LHCN-M2 (cell line): ENCODE results near the gene DLEC1. TPM values are rescaled to one million over a fixed set of nuclear protein-coding genes. Genes with fewer than 3 reads are reported as not detected.
A peak's percentile ranks its signal among the peaks of the same experiment; 100 is the strongest.
"Not testable (repeated sequence)": the region's sequence is repeated elsewhere in the genome, so short reads cannot be mapped to it uniquely, and the experiment has no call there.

ENCODE experiments used
- DNase-seq: peaks from one replicate; pipeline ENCODE4 v3.0.0-alpha.2; 2012; ENCODE audit warnings: low read depth
- total RNA-seq: library from RNA; depleted of rRNA; stranded (reverse); fragments of >200 nt; gene quantifications from 2 replicates; pipeline ENCODE4 v1.2.3, GENCODE V29; 2014

The DLEC1 gene
- total RNA-seq, 1 experiment from 2014 or later, result not detected

DNA sequence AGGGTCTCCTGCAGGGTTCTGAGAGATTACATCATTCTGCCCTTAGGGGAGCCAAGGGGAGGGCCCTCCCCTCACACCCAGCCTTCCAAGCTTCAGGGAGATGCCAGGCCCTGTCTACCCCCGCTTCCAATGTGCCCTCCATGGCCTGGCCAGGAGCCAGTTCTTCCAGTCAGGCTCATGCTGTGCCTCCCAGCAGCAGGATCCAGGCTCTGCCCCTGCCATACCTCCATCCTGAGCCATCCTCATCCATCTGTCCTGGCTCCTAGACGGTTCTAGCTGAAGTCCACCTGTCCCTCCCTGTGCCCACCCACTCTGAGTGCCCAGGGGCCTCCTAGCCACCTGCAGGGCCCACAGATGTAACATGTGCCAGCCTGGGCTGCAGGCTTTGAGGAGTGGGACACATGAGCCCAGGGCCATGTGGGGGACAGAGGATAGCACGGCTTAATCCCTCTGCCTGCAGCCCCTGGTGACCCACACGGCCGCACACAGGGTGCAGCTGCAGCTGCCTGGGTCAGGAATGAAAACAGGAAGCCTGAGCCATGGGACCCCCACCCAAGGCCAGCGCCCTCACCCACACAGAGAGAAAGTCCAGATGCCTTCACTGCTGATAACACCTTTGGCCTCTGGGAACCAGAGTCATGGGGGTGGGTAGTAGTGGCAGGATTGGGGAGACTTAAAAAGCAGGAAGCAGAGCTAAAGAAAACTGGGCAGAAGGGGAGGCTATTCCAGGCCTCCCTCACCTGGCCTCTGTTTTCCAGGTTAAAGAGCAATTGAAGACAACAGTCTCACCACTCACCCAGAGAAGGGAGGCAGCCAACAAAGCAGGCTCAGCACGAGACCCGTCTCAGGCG is 21.3 kb upstream of the DLEC1 start:
- no peak for DNase-seq

DNA sequence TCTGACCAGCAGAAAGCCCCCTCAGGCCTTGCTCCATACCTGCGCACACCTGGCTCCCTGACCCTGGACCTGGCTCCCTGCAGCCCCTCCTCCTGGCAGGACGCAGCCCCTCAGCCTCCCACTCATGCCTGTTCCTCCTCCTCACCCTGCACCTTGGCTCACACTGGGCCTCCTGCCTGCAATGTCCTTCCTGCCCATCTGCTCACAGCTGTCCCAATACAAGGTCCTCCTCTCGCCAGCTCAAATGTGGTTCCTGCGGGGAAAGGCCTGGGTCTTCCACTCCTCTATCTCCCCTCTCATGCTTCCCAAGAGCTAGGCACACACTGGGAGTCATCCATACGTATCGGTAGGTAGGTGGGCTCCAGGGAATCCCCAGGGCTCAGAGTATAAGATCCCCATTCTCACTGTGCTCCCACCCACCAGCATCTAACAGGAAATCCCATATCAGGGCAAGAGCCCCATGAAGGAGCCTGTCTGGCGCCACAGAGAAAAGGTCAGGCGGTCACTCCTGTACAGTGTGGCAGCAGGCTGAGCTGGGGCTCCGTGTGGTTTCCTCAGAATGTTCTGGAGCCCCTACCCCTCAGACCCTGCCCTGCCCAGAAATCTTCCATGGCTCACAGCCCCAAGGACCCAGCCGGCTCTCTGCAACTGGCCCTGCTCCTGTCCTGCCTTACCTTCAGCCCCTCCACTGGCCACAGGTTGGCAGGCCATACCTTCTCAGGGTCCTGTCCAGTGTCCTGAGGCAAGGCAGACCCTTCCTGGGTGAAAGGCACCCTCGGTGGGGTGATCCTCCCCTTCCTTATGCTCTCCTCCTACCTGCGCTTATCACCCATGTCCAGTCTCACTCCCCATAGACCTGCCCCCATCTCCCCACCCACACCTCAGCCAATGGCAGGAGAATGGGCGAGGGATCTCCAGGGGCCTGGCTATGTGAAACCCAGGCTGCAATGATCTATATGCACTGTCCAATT is 20.4 kb upstream of the DLEC1 start:
- DNase-seq, result no peak

DNA sequence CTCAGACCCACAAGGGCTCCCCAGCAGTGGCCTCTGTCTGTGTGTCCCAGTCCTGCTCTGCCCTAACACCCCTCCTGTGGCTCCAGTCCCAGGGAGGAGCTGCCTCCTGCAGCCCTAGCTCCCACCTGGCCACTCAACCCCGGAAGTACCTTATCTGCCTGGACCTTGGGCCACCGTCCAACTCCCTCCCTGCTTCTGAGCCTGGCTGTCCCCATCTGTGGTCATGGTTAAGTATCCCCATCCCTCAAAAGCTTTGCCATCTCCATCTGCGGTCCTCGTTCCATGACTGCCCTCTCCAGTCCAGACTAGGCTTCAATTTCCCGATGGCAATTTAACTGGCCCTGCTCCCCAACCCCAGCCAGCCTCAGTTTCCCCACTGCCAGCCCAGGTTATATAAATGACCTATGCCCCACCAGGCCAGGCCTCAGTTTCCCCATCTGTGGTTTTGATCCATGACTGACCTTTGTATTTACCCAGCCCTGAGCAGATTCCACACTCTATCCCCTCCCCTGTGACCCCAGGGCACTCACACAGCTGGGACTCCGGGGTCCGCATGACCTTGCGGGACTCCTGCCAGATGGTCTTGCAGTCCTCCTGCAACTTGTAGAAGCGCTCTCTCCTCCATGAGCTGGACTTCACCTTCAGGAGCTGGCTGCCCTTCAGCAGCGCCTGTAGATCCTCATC is 19.2 kb upstream of the DLEC1 start:
- no peak for DNase-seq

DNA sequence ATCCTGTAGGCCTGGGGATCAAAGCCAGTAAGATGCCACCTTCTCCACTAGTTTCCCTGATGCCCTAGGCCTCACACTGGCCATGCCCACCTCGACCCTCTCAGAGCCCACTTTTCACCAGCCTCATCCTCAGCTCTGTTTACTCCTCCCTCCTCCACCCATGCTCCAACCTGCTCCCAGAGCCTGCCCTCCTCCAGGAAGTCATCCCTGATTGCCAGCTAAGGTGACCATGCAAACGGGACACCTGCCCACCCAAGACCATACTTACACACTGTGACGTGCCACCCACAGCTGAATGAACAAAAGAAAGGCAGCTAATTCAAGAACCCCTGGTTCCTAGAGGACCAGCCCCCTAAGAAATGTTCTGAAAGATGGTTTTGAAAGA is 18.7 kb upstream of the DLEC1 start:
- DNase-seq, result no peak

DNA sequence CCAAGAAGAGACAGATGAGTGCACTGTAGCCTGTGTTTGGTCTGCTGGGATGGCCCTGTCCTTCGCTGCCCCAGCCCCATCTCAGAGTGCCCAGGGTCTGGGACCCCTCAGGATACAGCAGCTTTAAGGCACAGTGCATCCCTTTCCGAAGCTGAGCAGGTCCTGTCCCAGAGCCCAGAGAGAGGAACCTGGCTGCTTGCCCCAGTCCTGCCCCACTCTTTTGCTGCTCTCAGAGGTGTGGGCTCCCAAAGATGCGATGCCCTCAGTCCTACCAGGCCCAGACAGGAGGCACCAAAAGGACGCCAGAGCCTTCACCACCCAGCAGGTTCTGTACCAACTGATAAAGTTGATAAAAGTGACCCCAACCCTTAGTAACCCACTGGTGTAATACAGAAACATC is 17.8 kb upstream of the DLEC1 start:
- DNase-seq, result no peak

DNA sequence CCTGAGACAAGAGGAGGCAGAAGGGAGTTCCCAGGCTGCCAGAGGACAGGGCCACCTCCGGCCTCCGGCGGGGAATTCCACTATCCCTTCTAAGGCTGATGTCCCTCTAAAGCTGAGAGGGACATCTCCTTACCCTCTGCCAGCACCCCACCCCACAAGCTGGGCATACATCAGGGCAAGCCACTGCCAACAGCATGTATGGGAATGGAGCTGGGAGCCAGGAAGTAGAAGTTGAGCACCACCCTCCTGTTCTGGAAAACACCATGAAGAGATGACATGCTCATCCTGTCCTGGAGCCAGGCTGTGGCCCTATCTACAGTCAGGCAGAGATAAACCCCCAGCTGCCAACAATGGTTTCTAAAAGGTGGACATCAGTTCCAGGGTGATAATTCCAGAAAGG is 16.7 kb upstream of the DLEC1 start:
- DNase-seq, result no peak

DNA sequence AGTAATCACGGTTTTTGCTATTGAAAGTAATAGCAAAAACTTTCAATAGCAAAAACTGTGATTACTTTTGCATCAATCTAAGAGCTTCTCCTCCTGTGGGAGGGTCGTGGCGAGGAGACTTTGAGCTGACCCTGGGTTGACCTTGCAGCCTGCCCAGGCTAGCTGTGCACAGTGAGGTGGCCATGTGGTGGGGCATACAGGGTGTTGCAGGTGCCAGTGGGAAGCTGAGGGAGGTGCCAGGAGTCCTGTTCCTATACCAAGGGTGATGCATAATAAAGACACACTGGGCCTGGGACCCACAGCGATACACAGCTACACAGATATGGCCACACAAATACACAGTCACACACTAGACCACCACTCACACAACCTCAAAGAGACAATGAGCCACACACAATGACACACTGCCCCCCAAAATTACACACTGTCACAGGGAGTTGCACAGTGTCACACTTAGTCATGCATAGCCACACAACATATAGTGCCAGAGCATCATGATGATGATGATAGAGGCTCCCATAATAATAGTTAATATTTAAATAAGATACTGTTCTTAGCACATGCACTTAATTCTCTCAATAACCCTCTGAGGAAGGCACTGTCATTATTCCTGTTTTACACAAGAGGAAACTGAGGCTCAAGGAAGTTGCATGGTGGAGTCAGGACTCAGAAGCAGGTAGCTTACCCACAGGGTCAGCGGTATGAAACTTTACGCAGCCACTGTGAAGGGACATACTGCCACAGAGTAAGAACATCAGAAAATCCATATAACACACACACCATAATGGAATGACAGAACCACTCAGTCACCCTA is 15.9 kb upstream of the DLEC1 start:
- no peak for DNase-seq

DNA sequence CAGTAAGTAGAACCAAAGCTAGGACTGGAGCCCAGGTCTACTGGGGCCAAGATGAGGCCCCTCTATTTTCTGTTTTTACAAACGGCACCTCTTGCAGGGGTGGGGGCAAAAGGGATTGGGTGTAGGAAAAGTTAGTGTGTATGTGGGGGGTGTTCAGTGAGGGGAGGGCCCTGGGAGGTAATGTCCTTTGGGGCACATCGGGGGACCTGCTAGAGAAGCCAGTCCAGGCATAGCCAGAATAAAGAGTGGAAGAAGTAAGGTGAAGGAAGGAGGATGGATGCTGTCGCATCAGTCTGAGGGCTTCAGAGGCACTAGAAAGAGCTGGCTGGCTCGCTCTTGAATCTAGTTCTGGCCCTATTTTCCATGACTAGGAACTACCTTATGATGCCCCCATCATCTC is 12.2 kb upstream of the DLEC1 start:
- DNase-seq, result no peak

DNA sequence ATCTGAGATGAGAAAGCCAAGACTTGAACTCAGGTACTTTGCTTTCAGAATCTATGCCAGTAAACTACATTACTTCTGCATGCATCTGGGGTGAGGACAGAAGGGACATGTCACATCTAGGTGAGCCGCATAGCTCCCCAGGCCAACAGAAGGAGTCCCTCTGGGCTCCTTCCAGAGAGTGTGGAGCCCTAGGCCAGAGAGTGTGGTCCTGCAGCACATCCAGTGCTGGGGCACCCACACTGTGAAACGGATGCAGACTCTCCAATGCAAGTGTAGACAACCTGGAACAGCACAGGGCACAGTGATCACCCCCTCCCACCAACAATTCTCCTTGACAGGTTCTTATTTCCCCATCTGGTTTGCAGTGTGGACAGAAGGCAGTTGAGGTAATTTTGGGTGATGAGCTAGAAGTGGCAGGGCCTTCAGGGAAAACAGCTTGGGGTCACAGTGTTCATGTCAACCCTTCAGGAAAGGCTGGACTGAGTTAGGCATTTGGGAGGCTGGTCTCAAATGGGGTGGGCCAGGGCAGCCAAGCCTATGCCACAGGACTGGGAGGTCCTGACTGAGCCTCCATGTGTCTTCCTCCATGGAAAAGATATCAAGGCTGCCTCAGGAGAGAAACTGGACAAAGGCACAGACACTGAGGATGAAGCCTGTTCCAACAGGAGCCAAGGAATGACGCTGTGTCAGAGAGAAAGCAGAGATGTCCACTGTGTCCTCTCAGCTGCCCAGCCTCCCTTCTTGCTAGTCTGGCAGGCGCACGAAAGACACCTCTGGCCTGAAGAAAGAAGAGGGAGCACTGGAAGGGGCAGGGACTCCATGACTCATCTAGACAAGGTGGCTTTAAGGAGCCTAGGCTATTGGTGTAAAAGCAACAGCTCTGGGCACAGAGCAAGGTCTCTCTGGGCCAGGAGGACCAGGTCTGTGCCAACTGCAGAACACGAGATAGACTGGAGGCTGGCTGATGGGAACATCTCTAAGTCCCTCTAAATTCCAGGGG is 11.2 kb upstream of the DLEC1 start:
- no peak for DNase-seq

DNA sequence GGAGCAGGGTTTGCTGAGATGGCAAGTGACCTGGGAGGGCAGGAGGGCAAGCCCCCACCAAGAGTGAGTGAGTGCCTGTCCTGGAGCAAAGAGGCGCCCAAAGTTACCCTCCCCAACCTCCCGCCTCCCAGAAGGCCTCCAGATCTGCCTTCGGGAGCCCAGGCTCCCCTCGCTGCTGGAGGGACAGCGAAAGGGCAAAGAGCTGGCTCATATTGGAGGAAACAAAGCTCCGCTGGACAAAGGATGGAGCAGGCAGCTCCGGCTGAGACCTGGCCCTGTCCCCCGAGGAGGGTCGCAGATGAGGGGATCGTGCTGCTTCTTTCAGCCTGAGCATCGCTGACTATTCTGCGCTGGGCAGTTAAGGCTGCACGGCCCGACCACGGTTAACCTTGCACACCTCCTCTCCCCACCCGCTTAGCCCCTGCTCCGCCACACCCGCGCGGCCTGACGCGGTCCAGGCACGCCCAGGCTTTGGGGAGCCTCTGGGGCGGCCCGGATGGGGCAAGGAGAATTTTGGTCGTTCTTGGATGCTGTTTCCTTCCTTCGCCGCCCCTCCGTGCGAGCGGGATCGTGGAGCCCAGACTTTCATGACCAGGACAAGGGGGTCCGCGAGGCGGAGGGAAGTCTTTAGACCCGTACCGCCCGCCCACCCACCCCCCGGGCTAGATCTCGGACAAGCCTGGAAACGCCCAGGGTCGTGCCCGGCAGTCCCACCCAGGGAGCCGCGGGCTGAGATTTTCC is 10.2 kb upstream of the DLEC1 start:
- DNase-seq, result no peak

DNA sequence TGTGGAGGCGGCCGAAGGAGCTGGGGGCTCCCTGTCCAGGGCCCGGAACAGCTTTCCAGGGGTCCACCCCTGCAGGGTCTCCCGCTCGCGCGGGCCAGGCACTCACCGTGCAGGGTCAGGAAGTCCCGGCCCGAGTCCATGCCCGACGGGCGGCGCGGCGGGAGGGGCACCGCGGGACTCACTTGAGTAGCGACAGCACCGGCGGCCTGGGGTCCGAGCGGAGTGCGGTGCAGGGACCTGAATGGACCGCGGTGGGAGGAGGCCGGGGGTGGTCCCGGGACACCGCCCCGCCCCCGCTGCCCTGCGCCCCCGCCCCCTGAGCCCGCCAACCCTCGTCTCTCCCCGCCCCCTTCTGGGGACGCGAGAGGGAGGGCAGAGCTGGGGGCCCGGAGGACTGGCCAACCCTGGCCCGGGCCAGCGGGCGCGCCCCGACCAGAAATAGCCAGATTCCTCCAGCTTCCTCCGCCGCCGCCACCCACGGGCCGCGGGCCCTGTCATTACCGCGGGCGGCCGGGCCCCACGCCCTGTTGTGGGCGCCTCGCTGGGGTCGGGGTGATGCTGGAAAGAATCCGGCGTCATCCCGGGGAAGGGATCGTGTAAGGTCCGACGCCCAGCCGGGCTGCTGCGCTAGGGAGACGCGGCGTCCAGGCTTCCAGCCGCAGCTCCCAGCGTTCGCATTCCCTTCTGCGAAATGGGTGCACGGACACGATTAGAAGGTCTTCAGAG is 9.4 kb upstream of the DLEC1 start, which contains the start of gene PLCD1:
TSS of gene PLCD1 (minus strand) at position 243 of the 726 bp plus-strand sequence. CDS start at position 140, 103 bp downstream.
- DNase-seq, result peak; percentile 77

DNA sequence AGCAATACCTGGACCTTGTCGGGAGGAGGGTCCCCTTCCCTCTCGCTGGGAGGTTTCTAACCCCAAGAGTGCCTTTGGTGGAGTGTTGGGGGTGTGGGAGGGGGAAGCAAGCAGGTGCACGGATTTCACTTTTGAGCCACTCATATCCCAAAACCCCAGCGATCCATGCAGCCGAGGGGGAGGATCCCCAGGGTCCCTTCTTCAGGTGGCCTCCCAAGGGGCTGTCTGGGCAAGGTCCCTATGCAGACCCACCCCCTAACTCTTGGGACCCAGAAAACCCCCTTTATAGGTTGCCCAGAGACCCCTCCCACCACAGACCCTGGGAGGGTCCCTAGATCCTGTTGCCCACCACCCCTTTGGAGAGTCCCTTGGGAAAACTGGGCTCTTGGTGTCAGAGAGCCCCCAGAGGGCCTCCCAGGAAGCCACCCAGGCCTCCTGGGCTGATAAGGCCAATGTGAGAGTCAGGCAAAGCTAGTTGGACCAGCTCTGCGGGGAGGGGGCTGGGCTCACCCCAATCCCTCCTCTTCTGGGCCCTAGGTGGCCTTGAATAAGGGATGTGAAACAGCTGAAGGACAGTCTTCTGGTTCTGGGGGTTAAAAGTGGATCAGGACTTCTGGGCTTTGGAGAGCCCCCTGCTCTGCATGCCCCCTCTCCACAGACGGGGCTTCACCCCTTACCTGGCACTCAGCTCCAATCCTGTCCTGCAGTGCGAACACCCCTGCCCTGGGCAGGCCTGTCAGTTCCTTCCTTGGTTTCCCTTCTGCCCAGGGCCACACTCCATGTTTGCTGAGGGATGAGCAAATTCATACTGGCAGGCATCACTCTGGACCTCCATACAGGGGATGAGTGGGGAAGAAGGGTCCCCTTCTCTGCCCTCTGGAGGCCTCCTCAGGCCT is 8.6 kb upstream of the DLEC1 start:
- DNase-seq, result no peak

DNA sequence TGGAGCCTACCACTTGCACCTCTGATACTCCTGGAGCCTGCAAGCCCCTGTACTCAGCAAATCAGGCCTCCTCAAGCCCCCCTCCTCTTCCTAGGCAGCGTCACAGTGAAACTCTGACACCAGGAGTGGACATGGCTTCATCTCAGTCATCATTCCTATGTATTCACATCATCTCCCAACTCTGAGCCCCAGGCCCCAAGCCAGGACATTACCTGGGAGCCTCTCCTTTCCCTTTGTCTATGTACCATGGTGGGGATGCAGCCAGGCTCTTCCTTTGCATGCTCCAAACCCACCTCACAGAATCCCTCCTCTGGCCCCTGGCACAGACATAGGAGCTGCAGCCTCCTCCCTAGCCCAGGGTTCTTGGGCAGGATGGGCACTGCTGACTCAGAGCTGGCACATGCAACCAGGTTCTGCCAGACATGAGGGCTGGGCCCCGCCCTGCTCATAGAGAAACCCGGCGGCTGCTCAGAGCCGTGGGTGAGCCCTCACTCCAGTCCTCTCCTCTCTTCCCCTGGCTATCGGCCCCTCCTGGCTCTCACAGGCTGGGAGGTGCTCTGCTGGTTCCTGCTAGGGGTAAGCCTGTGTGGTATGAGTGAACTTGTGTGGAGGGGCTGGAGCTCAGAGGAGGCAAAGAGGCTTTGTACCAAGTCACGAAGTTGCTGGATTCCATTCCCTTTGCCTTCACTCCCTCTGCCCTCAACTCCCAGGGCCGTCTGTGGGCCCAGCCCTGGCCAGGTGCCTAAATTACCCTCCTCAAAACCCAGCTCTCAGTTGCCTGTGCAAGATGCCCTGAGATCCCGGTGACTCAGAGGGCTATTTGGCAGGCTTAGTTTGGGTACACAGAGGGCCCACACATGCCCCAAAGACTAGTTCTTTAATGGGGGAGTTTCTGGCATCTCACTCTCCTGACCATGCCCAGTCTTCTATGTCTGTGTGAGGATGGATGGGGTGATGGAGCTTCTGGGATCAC is 7.7 kb upstream of the DLEC1 start:
- peak; percentile 82 for DNase-seq

DNA sequence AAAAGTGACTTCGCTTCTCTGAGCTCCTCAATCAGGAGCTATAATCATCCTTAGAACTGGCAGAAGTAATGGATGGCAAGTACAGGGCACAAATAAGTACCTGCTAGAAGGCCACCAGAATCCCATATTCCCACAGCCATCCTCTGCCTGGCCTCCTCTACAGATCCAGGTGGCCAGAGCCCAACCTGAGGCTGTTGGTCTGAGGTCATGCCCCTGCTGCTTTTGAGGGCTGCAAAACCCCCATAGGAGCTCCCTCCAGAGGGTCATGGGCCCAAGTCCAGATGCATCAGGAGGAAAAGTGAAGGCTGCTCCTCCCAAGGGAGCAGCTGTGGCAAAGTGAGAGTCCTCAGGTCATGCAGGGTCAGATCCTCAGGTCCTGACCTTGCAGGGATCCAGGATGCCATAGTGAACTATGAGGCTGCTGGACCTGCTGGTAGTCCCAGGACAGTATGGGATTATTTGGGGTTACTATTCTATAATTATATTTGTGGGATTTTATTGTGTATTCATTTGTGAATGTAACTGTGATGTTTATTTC is 6.6 kb upstream of the DLEC1 start:
- DNase-seq, result no peak

DNA sequence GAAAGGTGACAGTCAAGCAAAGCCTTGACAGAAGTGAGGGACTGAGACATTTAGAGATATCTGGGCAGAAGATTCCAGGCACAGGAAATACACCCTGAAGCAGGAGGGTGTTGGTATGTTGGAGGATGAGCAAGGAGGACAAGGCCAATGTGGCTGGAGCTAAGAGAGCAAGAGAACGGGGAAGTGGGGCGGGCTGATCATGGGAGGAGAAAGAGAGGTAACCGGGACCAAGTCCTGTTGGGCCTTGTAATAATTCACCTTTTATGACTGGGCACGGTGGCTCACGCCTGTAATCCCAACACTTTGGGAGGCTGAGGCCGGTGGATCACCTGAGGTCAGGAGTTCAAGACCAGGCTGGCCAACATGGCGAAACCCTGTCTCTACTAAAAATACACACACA is 5.4 kb upstream of the DLEC1 start:
- DNase-seq, result not testable (repeated sequence)

DNA sequence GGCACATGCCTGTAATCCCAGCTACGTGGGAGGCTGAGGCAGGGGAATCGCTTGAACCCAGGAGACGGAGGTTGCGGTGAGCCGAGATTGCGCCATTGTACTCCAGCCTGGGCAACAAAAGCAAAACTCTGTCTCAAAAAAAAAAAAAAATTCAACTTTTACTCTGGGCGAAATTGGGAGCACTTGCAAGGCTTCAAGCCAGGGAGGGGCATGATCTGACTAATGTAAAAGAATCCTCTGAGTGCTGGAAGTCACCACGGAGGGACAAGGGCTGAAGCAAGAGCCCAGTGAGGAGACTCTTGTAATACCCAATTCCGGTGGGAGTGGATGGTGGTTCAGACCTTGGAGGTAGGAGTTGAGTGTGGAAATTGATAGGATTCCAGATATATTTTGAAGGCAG is 4.7 kb upstream of the DLEC1 start:
- not testable (repeated sequence) for DNase-seq
